Mammary epithelial cell (primary cell): ENCODE results near the gene COL4A4.

ENCODE experiments used
- EZH2 ChIP-seq: IDR thresholded peaks from 2 replicates; pipeline ENCODE4 v1.6.1; 2012; ENCODE audit warnings: low read length, inconsistent platforms, borderline replicate concordance
- TF ChIP-seq, protein P1 (sequence below), 2 donors: IDR thresholded peaks in 1 of 2; conservative IDR thresholded peaks in 1 of 2; 2 replicates each; pipeline ENCODE4 v1.5.1; 2011 to 2012; ENCODE audit warnings: inconsistent platforms in 2 of 2, low read length in 2 of 2, mild to moderate bottlenecking in 2 of 2, control low read depth in 1 of 2, low read depth in 1 of 2; ENCODE audit not compliant: insufficient read depth in 1 of 2; ENCODE audit errors: extremely low read depth in 1 of 2

DNA sequence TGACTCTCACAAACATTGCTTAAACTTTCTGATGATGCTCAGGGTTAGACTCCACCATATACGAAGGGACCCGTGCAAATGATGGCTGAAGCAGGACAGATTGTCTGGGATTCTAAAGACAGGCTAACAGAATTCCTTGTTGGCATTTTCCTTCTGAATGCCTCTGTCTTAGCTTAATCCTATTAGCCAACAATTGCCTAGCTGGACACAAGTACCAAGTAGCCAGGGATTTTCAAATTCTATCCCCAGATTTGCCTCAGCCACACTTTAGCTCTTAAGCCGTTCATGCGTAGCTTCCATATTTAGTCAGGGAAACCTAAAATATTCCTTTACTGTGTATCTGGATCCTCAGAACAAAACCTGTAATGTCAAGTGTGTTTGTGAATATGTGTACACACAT lies 40.4 kb upstream of the COL4A4 start:
- TF ChIP-seq, protein P1, sequence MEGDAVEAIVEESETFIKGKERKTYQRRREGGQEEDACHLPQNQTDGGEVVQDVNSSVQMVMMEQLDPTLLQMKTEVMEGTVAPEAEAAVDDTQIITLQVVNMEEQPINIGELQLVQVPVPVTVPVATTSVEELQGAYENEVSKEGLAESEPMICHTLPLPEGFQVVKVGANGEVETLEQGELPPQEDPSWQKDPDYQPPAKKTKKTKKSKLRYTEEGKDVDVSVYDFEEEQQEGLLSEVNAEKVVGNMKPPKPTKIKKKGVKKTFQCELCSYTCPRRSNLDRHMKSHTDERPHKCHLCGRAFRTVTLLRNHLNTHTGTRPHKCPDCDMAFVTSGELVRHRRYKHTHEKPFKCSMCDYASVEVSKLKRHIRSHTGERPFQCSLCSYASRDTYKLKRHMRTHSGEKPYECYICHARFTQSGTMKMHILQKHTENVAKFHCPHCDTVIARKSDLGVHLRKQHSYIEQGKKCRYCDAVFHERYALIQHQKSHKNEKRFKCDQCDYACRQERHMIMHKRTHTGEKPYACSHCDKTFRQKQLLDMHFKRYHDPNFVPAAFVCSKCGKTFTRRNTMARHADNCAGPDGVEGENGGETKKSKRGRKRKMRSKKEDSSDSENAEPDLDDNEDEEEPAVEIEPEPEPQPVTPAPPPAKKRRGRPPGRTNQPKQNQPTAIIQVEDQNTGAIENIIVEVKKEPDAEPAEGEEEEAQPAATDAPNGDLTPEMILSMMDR (conservative IDR thresholded peaks at IDR 0.05 in 1 of 2, IDR thresholded peaks at IDR 0.05 in 1 of 2; ENCODE audit: extremely low read depth in 1 of 2, insufficient read depth in 1 of 2, low read depth in 1 of 2, low read length in 2 of 2), result no peak
- TF ChIP-seq EZH2, result no peak
